K562 (cell line): ENCODE data around the gene ST14. TPM values are rescaled to one million over a fixed set of nuclear protein-coding genes. Genes with fewer than 3 reads are reported as not detected.

Experiments used
- ZNF407 ChIP-seq: fragments of 450-650 bp; IDR thresholded peaks from 2 replicates; pipeline ENCODE4 v1.6.1; 2016; ENCODE audit warnings: low read depth
- polyA plus RNA-seq, 8 experiments: library from polyadenylated mRNA; depleted of rRNA in 4 of 8; stranded (reverse) in 5 of 8; unstranded in 3 of 8; fragments of >200 nt; fragmentation: Nextera tagmentation in 2 of 8; fragmentation: Illumina TruSeq in 1 of 8; extraction: Ambion mirVana in 2 of 8; extraction: Trizol in 1 of 8; gene quantifications; 2 replicates each; pipeline versions ENCODE4 v1.2.1 to v1.2.3, GENCODE V29; 2011 to 2014; ENCODE audit warnings: inconsistent platforms in 1 of 8, missing spikeins in 1 of 8
- total RNA-seq, 7 experiments: library from RNA; depleted of rRNA in 6 of 7; stranded (reverse); fragments of >200 nt in 6 of 7; fragmentation: Illumina TruSeq in 2 of 7; extraction: Trizol in 2 of 7; gene quantifications; 2 replicates each; pipeline versions ENCODE4 v1.2.1 to v1.2.3, GENCODE V29; 2011 to 2021; ENCODE audit warnings: low replicate concordance in 1 of 7

ST14 gene
- total and polyA plus RNA-seq, 9 of the 15 experiments (the other 6 are each of a cell fraction or from before 2014, with no cell fraction given): 0.08 to 0.20 TPM; not detected in 7

DNA sequence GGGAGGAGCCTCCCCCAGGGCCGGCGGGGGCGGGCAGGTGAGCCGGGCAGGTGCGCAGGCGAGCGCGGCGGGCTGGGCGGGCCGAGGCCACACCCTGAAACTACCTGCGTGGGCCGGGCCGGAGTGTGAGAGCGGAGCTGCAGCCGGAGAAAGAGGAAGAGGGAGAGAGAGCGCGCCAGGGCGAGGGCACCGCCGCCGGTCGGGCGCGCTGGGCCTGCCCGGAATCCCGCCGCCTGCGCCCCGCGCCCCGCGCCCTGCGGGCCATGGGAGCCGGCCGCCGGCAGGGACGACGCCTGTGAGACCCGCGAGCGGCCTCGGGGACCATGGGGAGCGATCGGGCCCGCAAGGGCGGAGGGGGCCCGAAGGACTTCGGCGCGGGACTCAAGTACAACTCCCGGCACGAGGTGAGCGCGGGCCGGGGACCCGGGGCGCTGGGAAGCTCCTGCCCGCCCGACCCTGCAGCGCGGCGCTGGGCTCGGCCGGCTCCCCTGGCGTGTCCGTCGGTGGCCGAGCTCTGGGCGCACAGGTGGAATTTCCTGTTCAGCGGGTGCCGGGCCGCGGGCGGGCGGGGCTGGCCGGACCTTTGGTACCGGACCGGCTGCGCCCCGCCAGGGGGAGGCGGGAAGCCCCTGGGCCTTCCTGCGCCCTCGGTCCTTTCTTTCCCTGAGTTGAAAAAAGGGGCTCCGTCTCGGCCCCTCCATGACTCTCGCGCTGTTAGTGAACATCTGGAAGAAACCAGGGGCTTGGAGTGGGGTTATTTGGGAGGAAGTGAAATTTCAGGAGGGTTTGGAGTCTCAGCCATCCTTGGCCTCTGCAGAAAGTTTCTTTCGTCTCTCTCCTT, at the start of gene ST14 (continued):
- TF ChIP-seq ZNF407: no peak
